ENCODE data around the gene SUMO2.
"Not testable (repeated sequence)": the region's sequence is repeated elsewhere in the genome, so short reads cannot be mapped to it uniquely, and the experiment has no call there.

SUMO2 gene

GRCh38 chr17:75182569-75183436 is at the start of gene SUMO2:
Gene SUMO2, minus strand, starts transcription at chr17:75182959. Its CDS starts 125 bp downstream, at chr17:75182834.
- DNase-seq, result peak; percentile 80

GRCh38 chr17:75231741-75232464 is 49.1 kb upstream of the SUMO2 start:
- DNase-seq, result no peak

- DNase-seq, result no peak
Observed at GRCh38 chr17:75231071-75231470, 48.3 kb upstream of the SUMO2 start.

GRCh38 chr17:75228847-75229246 is 46.1 kb upstream of the SUMO2 start:
- DNase-seq, result no peak

GRCh38 chr17:75228305-75228704 is 45.5 kb upstream of the SUMO2 start:
- DNase-seq, result no peak

GRCh38 chr17:75227729-75228128 is 45.0 kb upstream of the SUMO2 start:
- DNase-seq, result no peak

- no peak for DNase-seq
Observed at GRCh38 chr17:75225016-75225415, 42.3 kb upstream of the SUMO2 start.

GRCh38 chr17:75219815-75220214 is 37.1 kb upstream of the SUMO2 start:
- DNase-seq, result no peak

GRCh38 chr17:75218131-75218530 is 35.4 kb upstream of the SUMO2 start:
- no peak for DNase-seq

- no peak for DNase-seq
Observed at GRCh38 chr17:75209061-75209460, 26.3 kb upstream of the SUMO2 start.

GRCh38 chr17:75208161-75208560 is 25.4 kb upstream of the SUMO2 start:
- no peak for DNase-seq

GRCh38 chr17:75207760-75208159 is 25.0 kb upstream of the SUMO2 start:
- DNase-seq, result no peak

GRCh38 chr17:75207050-75207407 is 24.3 kb upstream of the SUMO2 start:
- not testable (repeated sequence) for DNase-seq

GRCh38 chr17:75205793-75206163 is 23.0 kb upstream of the SUMO2 start:
- no peak for DNase-seq

- peak; percentile 80 for DNase-seq
Observed at GRCh38 chr17:75205037-75205792, 22.5 kb upstream of the SUMO2 start, which contains the start of gene NUP85. Gene NUP85, plus strand, starts transcription at chr17:75205679. Its CDS starts 83 bp downstream, at chr17:75205762.

GRCh38 chr17:75199886-75200618 is 17.3 kb upstream of the SUMO2 start:
- no peak for DNase-seq

- no peak for DNase-seq
Observed at GRCh38 chr17:75194879-75195278, 12.1 kb upstream of the SUMO2 start.

GRCh38 chr17:75191584-75191983 is 8.8 kb upstream of the SUMO2 start:
- no peak for DNase-seq

- no peak for DNase-seq
Observed at GRCh38 chr17:75188614-75189013, 5.9 kb upstream of the SUMO2 start.

GRCh38 chr17:75183999-75184884 is 1.5 kb upstream of the SUMO2 start:
- no peak for DNase-seq

- DNase-seq, result no peak
Observed at GRCh38 chr17:75182319-75182568, 515 bp downstream of the SUMO2 start.
